Measurements from ENCODE around the gene BDP1.

- TF ChIP-seq CTCF (IDR thresholded peaks at IDR 0.05 in 8 of 11, conservative IDR thresholded peaks at IDR 0.05 in 3 of 11) (no peak), POLR2A (IDR thresholded peaks at IDR 0.05) (no peak), POLR2AphosphoS5 (IDR thresholded peaks at IDR 0.05) (no peak)
Measured at GRCh38 chr5:71456362-71456743, 902 bp downstream of the BDP1 start.
